HL-60/S4 (cell line): Measurements from ENCODE around the gene BMP3.

Experiments
- in situ Hi-C: fragments of 300-500 bp; cut with MboI; formaldehyde crosslinking; loops from 2 replicates; pipeline ENCODE4 v1.14.3; 2022; ENCODE audit warnings: low sequenced_read_pairs

BMP3 gene

DNA sequence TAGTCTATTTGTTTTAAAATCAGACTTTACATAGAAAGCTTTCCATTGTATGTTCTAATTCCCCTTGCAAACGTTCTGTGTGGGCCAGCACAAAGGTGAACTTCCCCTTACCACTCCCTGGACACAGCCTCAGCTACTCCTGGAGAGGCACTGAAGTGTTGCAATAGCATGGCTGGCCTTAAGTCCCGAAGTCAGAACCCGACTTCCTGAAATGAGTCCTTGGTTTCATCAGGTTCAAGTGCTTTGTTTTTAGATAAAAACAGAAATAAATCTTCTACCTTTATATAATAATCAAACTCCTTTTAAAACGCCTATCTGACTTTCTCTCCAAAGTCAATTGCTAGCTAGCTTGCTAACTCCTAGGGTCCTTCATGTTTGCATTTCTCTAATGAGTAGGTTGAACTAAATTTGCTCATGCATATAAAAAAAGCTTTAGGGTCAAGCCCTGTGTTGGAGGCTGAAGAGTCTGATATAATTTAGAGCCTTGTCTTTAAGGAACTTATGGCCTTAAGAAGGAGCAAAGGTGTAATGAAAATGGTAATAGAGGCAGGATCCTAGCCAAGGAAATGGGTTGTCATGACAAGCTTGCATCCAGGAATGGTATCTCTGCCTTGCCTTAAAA, 9.0 kb downstream of the BMP3 start:
- in situ Hi-C loops: loop anchor here (25.0 kb wide), 1 partner anchor 677 kb away; no protein-coding TSS in a partner anchor

- in situ Hi-C loops: loop anchor here (25.0 kb wide), 1 partner anchor 678 kb away; no protein-coding TSS in a partner anchor
Observed at GRCh38 chr4:81040012-81040659, 9.6 kb downstream of the BMP3 start.

GRCh38 chr4:81042578-81043365, 12.3 kb downstream of the BMP3 start:
- in situ Hi-C loops: loop anchor here (25.0 kb wide), 1 partner anchor 680 kb away; no protein-coding TSS in a partner anchor

DNA sequence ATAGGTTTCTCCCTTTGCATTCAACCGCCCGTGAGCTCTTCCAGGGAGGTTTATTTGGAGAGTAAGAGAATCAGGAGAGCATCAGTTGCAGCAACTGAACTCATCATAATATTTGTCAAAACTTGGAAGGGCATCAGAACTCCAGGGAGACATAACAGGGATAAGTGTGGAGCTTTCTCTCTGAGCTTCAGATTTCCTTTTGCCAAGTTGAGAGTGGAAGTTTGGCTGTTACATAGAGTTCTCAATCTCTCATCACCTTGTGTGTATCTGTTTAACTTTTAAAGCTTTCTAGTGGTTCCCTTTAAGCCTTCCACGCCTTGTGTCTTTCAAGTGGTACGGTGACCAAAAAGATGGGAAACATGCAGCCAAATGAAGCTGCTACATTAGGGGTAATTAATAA, 18.8 kb downstream of the BMP3 start:
- in situ Hi-C loops: loop anchor here (25.0 kb wide), 1 partner anchor 687 kb away; no protein-coding TSS in a partner anchor

- in situ Hi-C loops: loop anchor here (25.0 kb wide), 1 partner anchor 688 kb away; no protein-coding TSS in a partner anchor
Observed at GRCh38 chr4:81049907-81050306, 19.4 kb downstream of the BMP3 start.

DNA sequence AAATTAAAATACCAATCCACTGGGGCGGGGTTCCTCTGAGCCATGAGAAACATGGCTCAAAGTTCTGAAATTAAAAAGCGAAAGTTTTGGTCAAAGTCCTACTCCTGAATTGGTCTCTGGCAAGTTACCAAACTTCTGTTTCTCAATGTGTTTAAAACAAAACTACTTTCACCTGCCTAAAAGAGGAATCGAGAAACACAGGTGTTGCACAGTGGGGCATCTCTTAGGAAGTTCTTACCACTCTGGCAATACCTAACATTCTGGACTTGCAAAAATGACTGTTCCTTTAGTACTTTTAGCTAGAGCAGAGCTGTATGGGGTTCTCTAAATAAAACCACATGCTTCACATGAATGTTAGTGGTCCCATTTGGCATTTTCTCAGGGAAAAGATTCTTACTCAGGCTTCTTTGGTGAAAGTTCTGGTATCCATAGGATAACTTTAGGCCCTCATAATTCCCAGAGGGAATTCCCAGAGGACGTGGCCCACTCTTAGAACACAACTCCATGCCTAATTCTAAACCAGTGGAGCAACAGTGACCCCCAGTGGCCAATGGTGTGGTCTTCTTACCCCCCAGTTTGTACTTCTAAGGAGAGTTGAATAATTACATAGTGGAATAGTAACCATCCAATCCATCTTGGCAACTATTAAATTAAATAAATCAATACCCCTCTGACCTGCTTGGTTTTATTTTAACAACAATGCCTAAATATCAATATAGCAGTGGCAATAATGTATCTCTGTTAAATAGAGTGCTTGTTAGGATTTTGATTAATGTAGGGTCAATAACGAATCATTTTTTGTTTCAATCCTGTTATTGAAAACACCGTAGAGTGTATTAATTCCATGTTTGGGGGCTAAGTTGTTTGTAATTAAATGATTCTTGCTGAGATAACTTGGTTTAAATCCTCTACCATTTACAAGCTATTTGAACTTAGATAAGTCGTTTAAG, 21.9 kb downstream of the BMP3 start:
- in situ Hi-C loops: no loop called here

DNA sequence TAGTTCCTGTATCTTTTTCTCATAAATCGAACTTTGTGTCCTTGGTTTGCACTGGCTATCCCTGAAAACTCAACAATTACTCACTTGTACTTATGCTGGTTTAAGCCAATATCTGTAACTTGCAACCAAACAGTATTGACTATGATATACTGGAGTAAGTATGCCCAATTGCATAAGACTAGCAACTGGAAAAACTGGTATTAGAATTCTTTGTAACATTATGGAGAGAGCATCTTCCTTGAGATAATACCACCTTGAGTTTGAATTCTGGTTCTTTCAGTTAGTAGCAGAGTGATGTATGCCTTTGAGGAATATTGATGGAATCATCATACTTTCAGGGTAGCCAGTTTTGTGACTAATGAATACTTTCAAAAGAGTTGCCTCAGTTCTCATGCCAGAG, 28.1 kb downstream of the BMP3 start:
- in situ Hi-C loops: no loop called here

DNA sequence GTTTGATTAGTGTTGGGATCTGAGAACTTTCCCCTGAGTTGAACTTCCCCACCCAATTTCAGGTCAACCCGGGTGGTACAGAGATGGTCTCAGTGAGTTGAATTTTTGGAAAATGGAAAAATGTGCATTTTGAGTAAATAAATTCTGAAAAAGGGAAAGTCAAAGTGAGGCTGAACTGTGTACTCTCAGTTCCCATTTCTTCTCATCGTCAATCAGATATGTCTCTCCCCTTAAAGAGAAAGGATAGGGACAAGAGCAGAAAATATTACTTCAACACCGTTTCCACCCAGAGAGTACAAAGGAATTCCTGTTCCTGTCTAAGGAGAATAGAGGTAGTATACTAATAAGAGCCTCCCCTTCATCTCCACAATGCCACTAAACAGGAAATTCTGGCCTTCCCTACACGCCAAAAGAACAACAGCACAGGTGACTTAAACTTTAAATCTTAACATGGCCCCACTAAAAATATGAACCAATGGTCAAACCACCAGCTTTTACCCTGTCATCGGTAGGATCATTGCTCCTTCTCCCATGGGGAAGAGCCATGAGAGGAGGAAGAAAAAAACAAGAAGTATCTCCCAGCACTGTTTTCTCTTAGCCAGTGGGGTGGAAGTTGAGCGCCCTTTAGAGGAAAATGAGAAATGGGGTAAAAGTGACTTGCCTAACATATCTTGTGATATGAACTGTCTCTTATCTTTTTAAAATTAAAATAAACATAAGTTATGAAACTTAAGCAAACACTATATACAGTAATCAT, 30.3 kb downstream of the BMP3 start:
- in situ Hi-C loops: no loop called here

GRCh38 chr4:81061344-81061730, 30.8 kb downstream of the BMP3 start:
- in situ Hi-C loops: no loop called here

GRCh38 chr4:81062001-81062400, 31.5 kb downstream of the BMP3 start:
- in situ Hi-C loops: no loop called here

DNA sequence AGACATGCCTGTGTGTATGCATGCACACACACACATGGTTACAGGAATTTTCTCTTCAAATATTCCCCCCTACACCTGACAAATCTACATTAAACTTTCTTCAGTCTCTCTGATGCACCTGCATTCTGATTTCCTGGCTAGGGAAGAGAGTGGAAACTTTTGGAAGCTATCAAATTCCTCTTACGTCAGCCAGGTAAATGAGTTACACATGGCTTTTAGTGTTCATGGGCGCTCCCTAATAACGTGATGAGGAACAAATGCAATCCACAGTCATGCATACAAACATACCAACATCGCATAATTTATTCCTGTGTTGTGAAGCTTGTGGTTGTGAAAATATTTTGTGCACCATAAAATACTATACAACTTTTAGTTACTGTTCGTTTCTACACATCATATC, 34.9 kb downstream of the BMP3 start:
- in situ Hi-C loops: no loop called here

GRCh38 chr4:81069706-81070331, 39.3 kb downstream of the BMP3 start:
- in situ Hi-C loops: no loop called here

DNA sequence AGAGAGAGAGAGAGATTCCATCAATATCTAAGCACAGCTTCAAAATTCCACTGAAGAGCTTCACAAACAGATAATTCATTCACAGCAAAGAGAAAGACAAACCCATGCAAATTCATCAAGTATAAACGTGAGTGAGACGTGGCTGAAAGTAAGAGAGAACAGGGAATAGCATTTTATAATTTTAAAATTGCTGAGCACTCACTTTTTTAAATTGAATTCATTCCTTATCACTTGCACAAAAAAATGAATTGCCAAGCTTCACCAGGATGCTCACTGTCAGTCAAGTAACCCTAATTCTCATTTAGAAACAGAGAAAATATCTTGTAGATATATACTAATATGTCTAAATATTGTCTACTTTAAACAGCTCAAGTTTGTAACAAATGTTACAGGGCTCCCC, 40.5 kb downstream of the BMP3 start:
- in situ Hi-C loops: no loop called here

DNA sequence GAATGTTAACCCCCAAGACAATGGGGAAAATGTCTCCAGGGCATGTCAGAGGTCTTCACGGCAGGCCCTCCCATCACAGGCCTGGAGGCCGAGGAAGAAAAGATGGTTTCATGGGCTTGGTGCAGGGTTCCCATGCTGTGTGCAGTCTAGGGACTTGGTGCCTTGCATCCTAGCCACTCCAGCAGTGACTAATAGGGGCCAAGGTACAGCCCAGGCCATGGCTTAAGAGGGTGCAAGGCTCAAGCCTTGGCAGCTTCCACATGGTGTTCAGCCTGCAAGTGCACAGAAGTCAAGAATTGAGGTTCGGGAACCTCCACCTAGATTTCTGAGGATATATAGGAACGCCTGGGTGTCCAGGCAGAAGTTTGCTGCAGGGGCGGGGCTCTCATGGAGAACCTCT, 50.6 kb downstream of the BMP3 start:
- in situ Hi-C loops: no loop called here

GRCh38 chr4:81084029-81084428, 53.5 kb downstream of the BMP3 start:
- in situ Hi-C loops: no loop called here

GRCh38 chr4:81084634-81085033, 54.1 kb downstream of the BMP3 start:
- in situ Hi-C loops: no loop called here

DNA sequence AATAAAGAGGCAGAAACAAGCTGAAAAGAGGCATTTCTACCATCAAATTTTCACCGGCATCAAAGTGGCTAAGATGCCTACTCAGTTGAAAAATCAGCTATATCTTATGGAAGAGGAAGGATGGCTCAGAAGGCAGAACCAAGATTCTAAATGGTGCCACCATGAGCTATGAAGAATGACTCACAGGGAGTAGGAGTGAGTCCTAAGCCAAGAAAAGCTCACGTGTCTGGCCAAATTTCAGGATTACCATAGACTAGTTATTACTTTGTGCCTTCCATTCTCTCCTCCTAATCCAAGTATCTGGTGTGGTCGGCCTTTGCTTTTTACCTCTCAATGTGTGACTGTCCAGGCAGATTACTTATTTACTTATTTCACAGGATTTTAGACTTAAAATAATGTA, 54.8 kb downstream of the BMP3 start:
- in situ Hi-C loops: no loop called here

DNA sequence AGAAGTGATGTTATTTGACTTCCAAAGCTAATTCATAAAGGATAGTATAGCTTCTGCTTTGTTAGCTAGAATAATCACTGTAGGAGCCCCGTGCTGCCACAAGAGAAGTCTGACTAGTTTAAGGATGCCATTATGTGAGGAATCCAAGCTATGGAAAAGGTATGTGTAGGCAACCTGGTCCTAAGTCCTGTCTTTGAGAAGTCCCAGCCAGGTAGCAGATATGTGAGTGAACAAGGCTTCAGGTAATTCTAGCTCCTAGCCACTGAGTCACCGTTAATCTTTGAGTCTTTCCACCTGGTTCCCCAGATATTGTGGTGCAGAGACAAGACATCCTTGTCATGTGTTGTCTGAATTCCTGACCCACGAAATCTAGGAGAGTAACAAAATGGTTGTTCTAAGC, 55.5 kb downstream of the BMP3 start:
- in situ Hi-C loops: no loop called here

- in situ Hi-C loops: no loop called here
Observed at GRCh38 chr4:81093720-81094401, 63.4 kb downstream of the BMP3 start.
